Heart left ventricle (tissue), 13 donors: Measurements from ENCODE around the gene SCN5A.

Source experiments
- CTCF ChIP-seq, 12 donors: fragments of 200-600 bp; sonication (generic) in 4 of 12; IDR thresholded peaks; one replicate each; pipeline versions ENCODE4 v1.5.0 to v1.8.0; 2018 to 2022; ENCODE audit warnings: antibody characterized with exemption in 12 of 12, mild to moderate bottlenecking in 5 of 12
- POLR2A ChIP-seq, 2 donors: fragments of 450-650 bp; IDR thresholded peaks; one replicate each; pipeline ENCODE4 v1.6.1; 2017; ENCODE audit warnings: antibody characterized with exemption in 2 of 2, mild to moderate bottlenecking in 2 of 2, moderate library complexity in 2 of 2
- donor health status: ischemic (EF 13 %, LVEDD 7.1; RV severe dilation, severe dysfunction).
- donor health status: DM: no; HTN: yes; CAD: no.
- donor health status: DM: no; HTN: no; CAD: no.
- donor health status: ischemic (EF 25% LVEDD 6.9; RV normal size, moderate dysfunction).
- donor health status: ischemic (EF 25% LVEDD 5.7; RV mildly dilated, moderate dysfunction).
- donor health status: ischemic (EF 35%, LVEDD 5.7; RV mildly dilated, moderate dysfunction).
- donor health status: nonischemic (EF 11% LVEDD 7.7; RV severe dilation, severe dysfunction).
- donor health status: DM: yes; HTN: yes; CAD: no.
- donor health status: PGD.
- donor health status: ischemic (EF 29% LVEDD 5.4; RV normal size, mild dysfunction).
- donor health status: nonischemic (EF 23%, LVEDD 6.1; RV moderate dilation, normal function).

GRCh38 chr3:38536671-38537070 is 112.8 kb downstream of the SCN5A start:
- TF ChIP-seq POLR2A (IDR thresholded peaks at IDR 0.05), result no peak
- no peak for TF ChIP-seq CTCF (IDR thresholded peaks at IDR 0.05)
